Heart right ventricle (tissue), 16 donors: ENCODE measurements around the gene RGS7. TPM values are rescaled to one million over a fixed set of nuclear protein-coding genes. Genes with fewer than 3 reads are reported as not detected.

Source experiments
- ATAC-seq, 8 donors: fragments of 200-7000 bp; cut with Tn5 transposase; one replicate each; pipeline ENCODE4 v1.9.1; 2020; ENCODE audit warnings: mild to moderate bottlenecking in 8 of 8, moderate library complexity in 8 of 8, moderate number of reproducible peaks in 1 of 8
- DNase-seq, 2 donors: peaks; one replicate each; pipeline ENCODE4 v3.0.0-alpha.2; 2020
- H3K27ac ChIP-seq, 10 donors: fragments of 200-600 bp; sonication (generic) in 2 of 10; one replicate each; pipeline versions ENCODE4 v1.5.0 to v1.8.0; 2020 to 2022; ENCODE audit warnings: mild to moderate bottlenecking in 3 of 10
- H3K27me3 ChIP-seq, 7 donors: fragments of 200-600 bp; one replicate each; pipeline ENCODE4 v1.8.0; 2021 to 2022; ENCODE audit warnings: mild to moderate bottlenecking in 2 of 7
- H3K36me3 ChIP-seq, 9 donors: fragments of 200-600 bp; sonication (generic) in 1 of 9; one replicate each; pipeline versions ENCODE4 v1.5.0 to v1.8.0; 2020 to 2022; ENCODE audit warnings: mild to moderate bottlenecking in 2 of 9
- H3K4me1 ChIP-seq, 9 donors: fragments of 200-600 bp; sonication (generic) in 1 of 9; one replicate each; pipeline versions ENCODE4 v1.5.0 to v1.8.0; 2020 to 2022; ENCODE audit warnings: mild to moderate bottlenecking in 4 of 9
- H3K4me3 ChIP-seq, 10 donors: fragments of 200-600 bp; sonication (generic) in 2 of 10; one replicate each; pipeline versions ENCODE4 v1.5.0 to v1.8.0; 2020 to 2022; ENCODE audit warnings: mild to moderate bottlenecking in 7 of 10, moderate library complexity in 2 of 10
- H3K9me3 ChIP-seq, 11 donors: fragments of 200-600 bp in 10 of 11; sonication (generic) in 2 of 11; one replicate each; pipeline versions ENCODE4 v1.5.0 to v1.8.0; 2013 to 2022; ENCODE audit warnings: mild to moderate bottlenecking in 2 of 11, control low read depth in 1 of 11, moderate library complexity in 1 of 11
- CTCF ChIP-seq, 9 donors: fragments of 200-600 bp; sonication (generic) in 2 of 9; IDR thresholded peaks; one replicate each; pipeline versions ENCODE4 v1.5.0 to v1.8.0; 2021 to 2022; ENCODE audit warnings: antibody characterized with exemption in 9 of 9, mild to moderate bottlenecking in 5 of 9, moderate library complexity in 1 of 9
- WGBS, 2 donors: extraction: QIAGEN DNeasy Blood & Tissue Kit; methylation state at CpG; one replicate each; pipeline ENCODE4 v1.1.7; 2013; ENCODE audit warnings: inconsistent platforms in 1 of 2; 5-methylcytosine and 5-hydroxymethylcytosine counted together
- intact Hi-C, 10 donors: fragments of 100-400 bp; cut with DNase I; formaldehyde crosslinking; loops; one replicate each; pipeline versions ENCODE4 v1.11.1 to v1.14.2; 2022
- polyA plus RNA-seq, 2 donors: library from polyadenylated mRNA; stranded (reverse); fragments of 200-250 nt; gene quantifications; one replicate each; pipeline ENCODE4 v1.2.3, GENCODE V29; 2013
- total RNA-seq, 10 donors: library from RNA; stranded (reverse); fragmentation: NEBNext Ultra II Directional in 3 of 10; extraction: Animal tissue kit (Norgen Biotek cat#: 25700) in 3 of 10; gene quantifications; one replicate each; pipeline versions ENCODE4 v1.2.1 to v1.2.4, GENCODE V29; 2021 to 2023
- donor health status: Arrhythmogenic right ventricular cardiomyopathy.
- donor health status: ischemic (EF 13 %, LVEDD 7.1; RV severe dilation, severe dysfunction).
- donor health status: healthy with polysubstance abuse.
- donor health status: DM: no; HTN: yes; CAD: no.
- donor health status: DM: no; HTN: no; CAD: no.
- donor health status: ischemic (EF 25% LVEDD 6.9; RV normal size, moderate dysfunction).
- donor health status: ischemic (EF 25% LVEDD 5.7; RV mildly dilated, moderate dysfunction).
- donor health status: healthy.
- donor health status: DM: yes; HTN: yes; CAD: no.
- donor health status: Ischemic cardiomyopathy.
- donor health status: ischemic (EF 35%, LVEDD 5.7; RV mildly dilated, moderate dysfunction).
- donor health status: nonischemic (EF 11% LVEDD 7.7; RV severe dilation, severe dysfunction).
- donor health status: DM: yes; HTN: yes; CAD: no.
- donor health status: PGD.
- donor health status: ischemic (EF 29% LVEDD 5.4; RV normal size, mild dysfunction).
- donor health status: nonischemic (EF 23%, LVEDD 6.1; RV moderate dilation, normal function).

The RGS7 gene
- total and polyA plus RNA-seq, 12 donors: not detected

GRCh38 chr1:241186716-241187115 lies 170.3 kb downstream of the RGS7 start:
- no peak for ATAC-seq
- intact Hi-C loops: no loop called here
- TF ChIP-seq CTCF (IDR thresholded peaks at IDR 0.05): no peak
- no peaks in the 10 kb centered on the region for H3K4me1 ChIP-seq
- no peak for DNase-seq
- WGBS, 2 donors: 88 to 92% methylated on average over 8 of the region's 8 CpGs
- H3K27me3 ChIP-seq: no peaks in the 10 kb centered on the region
- H3K4me3 ChIP-seq: no peak overlapping the region
- H3K36me3 ChIP-seq: no peaks in the 10 kb centered on the region
- H3K27ac ChIP-seq: no peak overlapping the region
- H3K9me3 ChIP-seq: peaks cover 0 to 5% (median 0%) of the 10 kb centered on the region in 11 donors

- ATAC-seq: no peak
Measured at GRCh38 chr1:241181971-241182370, 175.0 kb downstream of the RGS7 start.

GRCh38 chr1:241181471-241181870 lies 175.5 kb downstream of the RGS7 start:
- Histone ChIP-seq H3K27ac (no peak overlapping the region), H3K9me3 (no peaks in the 10 kb centered on the region)

More at GRCh38 chr1:241181971-241182370, 175.0 kb downstream of the RGS7 start:
- intact Hi-C loops: no loop called here
- no peak overlapping the region for H3K4me3 ChIP-seq
- no peaks in the 10 kb centered on the region for H3K4me1 ChIP-seq
- no peaks in the 10 kb centered on the region for H3K9me3 ChIP-seq
- H3K36me3 ChIP-seq: no peaks in the 10 kb centered on the region
- no peaks in the 10 kb centered on the region for H3K27me3 ChIP-seq
- TF ChIP-seq CTCF (IDR thresholded peaks at IDR 0.05): no peak
- H3K27ac ChIP-seq: no peak overlapping the region
- WGBS, 2 donors: 73 to 80% methylated on average over 5 of the region's 5 CpGs
- DNase-seq: no peak

GRCh38 chr1:241180569-241180968 lies 176.4 kb downstream of the RGS7 start:
- intact Hi-C loops: no loop called here
- no peak overlapping the region for H3K27ac ChIP-seq
- H3K36me3 ChIP-seq: no peaks in the 10 kb centered on the region
- ATAC-seq (no peak), DNase-seq (no peak)
- H3K4me3 ChIP-seq: no peak overlapping the region
- TF ChIP-seq CTCF (IDR thresholded peaks at IDR 0.05): no peak
- no peaks in the 10 kb centered on the region for H3K9me3 ChIP-seq
- H3K27me3 ChIP-seq: peaks cover 0 to 5% (median 0%) of the 10 kb centered on the region in 7 donors
- WGBS, 2 donors: 64 to 74% methylated on average over 4 of the region's 4 CpGs
- H3K4me1 ChIP-seq: no peaks in the 10 kb centered on the region

More at GRCh38 chr1:241181471-241181870, 175.5 kb downstream of the RGS7 start:
- no peak for TF ChIP-seq CTCF (IDR thresholded peaks at IDR 0.05)
- H3K27me3 ChIP-seq: no peaks in the 10 kb centered on the region
- H3K36me3 ChIP-seq: no peaks in the 10 kb centered on the region
- no peak overlapping the region for H3K4me3 ChIP-seq
- ATAC-seq: no peak
- DNase-seq: no peak
- intact Hi-C loops: no loop called here
- no peaks in the 10 kb centered on the region for H3K4me1 ChIP-seq
